Stimulated activated CD8-positive, alpha-beta memory T cell treated with anti-CD3 and anti-CD28 coated beads, Interleukin-12 subunit alpha, Interleukin-12 subunit beta, amount 100 ng/mL, for 24 hours (primary cell): ENCODE results near the gene ERCC4.

Experiments used
- DNase-seq: peaks from one replicate; pipeline ENCODE4 v3.0.0-alpha.2; 2020; ENCODE audit errors: extremely low read depth

Gene ERCC4

GRCh38 chr16:13994239-13995106 lies 74.5 kb downstream of the ERCC4 start:
- no peak for DNase-seq

- DNase-seq: no peak
Observed at GRCh38 chr16:13995194-13995593, 75.2 kb downstream of the ERCC4 start.

GRCh38 chr16:13996778-13997288 lies 76.9 kb downstream of the ERCC4 start:
- no peak for DNase-seq

GRCh38 chr16:13997526-13997925 lies 77.6 kb downstream of the ERCC4 start:
- DNase-seq: no peak

- no peak for DNase-seq
Observed at GRCh38 chr16:13997933-13998332, 78.0 kb downstream of the ERCC4 start.

GRCh38 chr16:13999071-13999894 lies 79.3 kb downstream of the ERCC4 start:
- no peak for DNase-seq

- DNase-seq: no peak
Observed at GRCh38 chr16:13999895-14000425, 80.0 kb downstream of the ERCC4 start.

- no peak for DNase-seq
Observed at GRCh38 chr16:14001521-14001920, 81.6 kb downstream of the ERCC4 start.
